Fibroblast of lung (primary cell): ENCODE measurements around the gene SLC38A10. TPM values are rescaled to one million over a fixed set of nuclear protein-coding genes. Genes with fewer than 3 reads are reported as not detected.
A peak's percentile ranks its signal among the peaks of the same experiment; 100 is the strongest.

Experiments
- DNase-seq, 2 donors: peaks; one replicate each; pipeline versions ENCODE4 v3.0.0 to v3.0.0-alpha.2; 2010; ENCODE audit warnings: low read depth in 2 of 2
- H2AFZ ChIP-seq: 2 replicates; pipeline ENCODE4 v1.5.1; 2012; ENCODE audit warnings: low read length, control low read depth, inconsistent platforms
- H3K27ac ChIP-seq: 2 replicates; pipeline ENCODE4 v1.5.1; 2011; ENCODE audit warnings: low read length, control low read depth; ENCODE audit not compliant: insufficient read depth
- H3K27me3 ChIP-seq: 2 replicates; pipeline ENCODE4 v1.5.1; 2011; ENCODE audit warnings: mild to moderate bottlenecking, low read length; ENCODE audit not compliant: control insufficient read depth, insufficient read depth
- H3K36me3 ChIP-seq: 2 replicates; pipeline ENCODE4 v1.5.1; 2011; ENCODE audit warnings: low read length; ENCODE audit not compliant: control insufficient read depth, insufficient read depth
- H3K4me1 ChIP-seq: 2 replicates; pipeline ENCODE4 v1.5.1; 2011; ENCODE audit warnings: low read length; ENCODE audit not compliant: control insufficient read depth, insufficient read depth; ENCODE audit errors: extremely low read depth
- H3K4me2 ChIP-seq: 2 replicates; pipeline ENCODE4 v1.5.1; 2011; ENCODE audit warnings: low read length, control low read depth; ENCODE audit not compliant: insufficient read depth; ENCODE audit errors: extremely low read depth
- H3K4me3 ChIP-seq, 4 experiments: fragments of 200-600 bp in 1 of 4; sonication (generic) in 1 of 4; replicated peaks in 1 of 4; 2 replicates each; pipeline ENCODE4 v1.5.1; 2011 to 2016; ENCODE audit warnings: low read length in 4 of 4, low read depth in 3 of 4, mild to moderate bottlenecking in 3 of 4, control low read depth in 2 of 4, inconsistent platforms in 1 of 4, mixed read lengths in 1 of 4; ENCODE audit not compliant: insufficient read depth in 1 of 4; ENCODE audit errors: control extremely low read depth in 1 of 4
- H3K79me2 ChIP-seq: 2 replicates; pipeline ENCODE4 v1.5.1; 2012; ENCODE audit warnings: mild to moderate bottlenecking, low read length, inconsistent platforms; ENCODE audit not compliant: control insufficient read depth, insufficient read depth
- H3K9ac ChIP-seq: 2 replicates; pipeline ENCODE4 v1.5.1; 2011; ENCODE audit warnings: mild to moderate bottlenecking, low read length, control low read depth; ENCODE audit not compliant: insufficient read depth
- H3K9me3 ChIP-seq: 2 replicates; pipeline ENCODE4 v1.5.1; 2012; ENCODE audit warnings: low read depth, low read length; ENCODE audit not compliant: control insufficient read depth, insufficient read depth
- H4K20me1 ChIP-seq: 2 replicates; pipeline ENCODE4 v1.5.1; 2011; ENCODE audit warnings: low read length; ENCODE audit not compliant: control insufficient read depth, insufficient read depth; ENCODE audit errors: extremely low read depth
- EZH2 ChIP-seq: IDR thresholded peaks from 2 replicates; pipeline ENCODE4 v1.5.1; 2012; ENCODE audit warnings: low read length, control low read depth, mild to moderate bottlenecking; ENCODE audit errors: missing control alignments
- polyA plus RNA-seq, 2 donors: library from polyadenylated mRNA; depleted of rRNA in 1 of 2; stranded (reverse) in 1 of 2; unstranded in 1 of 2; fragments of >200 nt; gene quantifications; 2 replicates each; pipeline ENCODE4 v1.2.1, GENCODE V29; 2011 to 2012; ENCODE audit warnings: missing spikeins in 1 of 2
- total RNA-seq: library from RNA; depleted of rRNA; stranded (reverse); fragments of >200 nt; gene quantifications from 2 replicates; pipeline ENCODE4 v1.2.1, GENCODE V29; 2014
- TF ChIP-seq, protein P1 (sequence below), 2 donors: IDR thresholded peaks in 1 of 2; conservative IDR thresholded peaks in 1 of 2; 1 replicate in 1 of 2; 2 replicates in 1 of 2; pipeline ENCODE4 v1.5.1; 2011 to 2012; ENCODE audit warnings: low read length in 2 of 2, control low read depth in 1 of 2, inconsistent platforms in 1 of 2, low read depth in 1 of 2, mild to moderate bottlenecking in 1 of 2

The SLC38A10 gene
- total and polyA plus RNA-seq, 2 donors (not counting 1 experiment from before 2014, with no cell fraction given): 23.6 to 53.2 TPM

DNA sequence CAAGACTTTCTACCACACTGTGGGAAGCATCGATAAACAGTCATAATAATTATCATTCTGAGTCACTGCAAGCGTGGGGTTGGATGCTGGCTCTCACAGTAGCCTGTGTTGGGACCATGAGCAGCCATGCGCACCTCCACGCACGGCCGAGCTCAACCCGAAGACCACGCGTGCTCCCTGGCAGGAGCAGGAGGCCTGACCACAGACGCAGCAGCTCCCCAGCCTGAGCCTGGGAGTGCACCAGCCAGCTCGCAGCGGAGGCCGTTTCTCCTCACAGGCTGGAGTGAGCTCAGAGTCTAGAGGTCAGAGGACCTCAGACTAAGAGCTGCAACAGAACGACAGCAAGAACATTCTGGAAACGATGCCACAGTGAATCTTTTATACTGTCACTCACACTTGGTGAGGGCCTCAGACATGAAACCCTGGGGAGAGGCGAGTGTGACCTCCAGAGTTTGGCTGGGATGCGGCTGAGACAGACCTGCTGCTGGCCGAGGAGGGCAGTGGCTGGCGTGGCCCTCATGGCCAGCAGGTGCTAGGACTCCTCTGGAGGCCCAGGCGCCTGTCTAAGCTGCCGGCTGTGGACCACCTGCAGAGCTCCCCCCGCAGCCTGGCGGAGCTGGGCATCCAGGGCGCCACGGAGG is 50.0 kb downstream of the SLC38A10 start:
- TF ChIP-seq EZH2: no peak
- TF ChIP-seq, protein P1, sequence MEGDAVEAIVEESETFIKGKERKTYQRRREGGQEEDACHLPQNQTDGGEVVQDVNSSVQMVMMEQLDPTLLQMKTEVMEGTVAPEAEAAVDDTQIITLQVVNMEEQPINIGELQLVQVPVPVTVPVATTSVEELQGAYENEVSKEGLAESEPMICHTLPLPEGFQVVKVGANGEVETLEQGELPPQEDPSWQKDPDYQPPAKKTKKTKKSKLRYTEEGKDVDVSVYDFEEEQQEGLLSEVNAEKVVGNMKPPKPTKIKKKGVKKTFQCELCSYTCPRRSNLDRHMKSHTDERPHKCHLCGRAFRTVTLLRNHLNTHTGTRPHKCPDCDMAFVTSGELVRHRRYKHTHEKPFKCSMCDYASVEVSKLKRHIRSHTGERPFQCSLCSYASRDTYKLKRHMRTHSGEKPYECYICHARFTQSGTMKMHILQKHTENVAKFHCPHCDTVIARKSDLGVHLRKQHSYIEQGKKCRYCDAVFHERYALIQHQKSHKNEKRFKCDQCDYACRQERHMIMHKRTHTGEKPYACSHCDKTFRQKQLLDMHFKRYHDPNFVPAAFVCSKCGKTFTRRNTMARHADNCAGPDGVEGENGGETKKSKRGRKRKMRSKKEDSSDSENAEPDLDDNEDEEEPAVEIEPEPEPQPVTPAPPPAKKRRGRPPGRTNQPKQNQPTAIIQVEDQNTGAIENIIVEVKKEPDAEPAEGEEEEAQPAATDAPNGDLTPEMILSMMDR (conservative IDR thresholded peaks at IDR 0.05 in 1 of 2, IDR thresholded peaks at IDR 0.05 in 1 of 2; ENCODE audit: low read depth in 1 of 2, low read length in 2 of 2): no peak
- Histone ChIP-seq H3K4me2 (no peak overlapping the region), H3K27me3 (no peaks in the 10 kb centered on the region), H3K9me3 (no peaks in the 10 kb centered on the region), H3K4me1 (peaks cover 5% of the 10 kb centered on the region), H3K27ac (no peak overlapping the region), H3K79me2 (peaks cover 16% of the 10 kb centered on the region), H2AFZ (no peak overlapping the region), H3K9ac (no peak overlapping the region), H3K36me3 (peaks cover 16% of the 10 kb centered on the region), H4K20me1 (no peaks in the 10 kb centered on the region), H3K4me3 (no peak overlapping the region)
- peak in 1 of 2 donors; percentile 44 for DNase-seq

DNA sequence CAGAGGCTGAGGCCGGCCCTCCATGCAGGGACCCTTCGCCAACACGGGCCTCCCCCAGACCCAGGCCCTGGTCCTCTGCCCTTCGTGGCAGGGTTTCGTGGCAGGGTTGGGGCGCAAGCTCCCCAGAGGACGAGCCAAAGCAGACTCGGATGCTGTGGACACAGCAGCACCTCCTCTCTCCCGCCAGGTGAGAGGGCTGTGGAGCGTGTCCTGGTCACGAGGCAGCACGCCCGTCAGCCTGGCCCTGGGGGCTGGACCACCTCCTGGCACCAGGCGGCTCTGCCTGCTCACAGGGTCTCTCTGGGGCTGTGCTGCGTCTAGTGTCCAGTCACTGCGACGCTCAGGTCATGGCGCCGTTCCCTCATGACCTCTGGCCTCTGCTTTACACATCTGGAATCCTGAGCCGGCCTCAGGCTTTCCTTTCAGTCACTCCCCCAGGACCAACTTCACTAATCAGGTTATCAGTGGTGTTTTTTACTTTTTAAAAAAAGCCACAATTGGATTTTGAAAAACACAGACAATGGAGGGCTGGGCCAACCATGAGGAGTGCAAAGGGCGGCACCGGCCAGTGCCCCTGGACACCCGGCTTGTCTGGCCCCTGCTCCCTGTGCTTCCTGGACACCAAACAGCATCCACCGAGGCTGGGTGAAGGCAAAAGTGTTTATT is 50.6 kb downstream of the SLC38A10 start:
- H4K20me1 ChIP-seq: no peaks in the 10 kb centered on the region
- H3K36me3 ChIP-seq: peaks cover 15% of the 10 kb centered on the region
- no peak overlapping the region for H3K9ac ChIP-seq
- H3K4me2 ChIP-seq: no peak overlapping the region
- no peak overlapping the region for H3K27ac ChIP-seq
- TF ChIP-seq, protein P1 (conservative IDR thresholded peaks at IDR 0.05 in 1 of 2, IDR thresholded peaks at IDR 0.05 in 1 of 2; ENCODE audit: low read depth in 1 of 2, low read length in 2 of 2): no peak
- no peak for TF ChIP-seq EZH2
- H3K4me3 ChIP-seq: no peak overlapping the region
- H3K9me3 ChIP-seq: no peaks in the 10 kb centered on the region
- H3K79me2 ChIP-seq: peaks cover 22% of the 10 kb centered on the region
- no peaks in the 10 kb centered on the region for H3K27me3 ChIP-seq
- peaks cover 5% of the 10 kb centered on the region for H3K4me1 ChIP-seq
- no peak for DNase-seq
- H2AFZ ChIP-seq: no peak overlapping the region

DNA sequence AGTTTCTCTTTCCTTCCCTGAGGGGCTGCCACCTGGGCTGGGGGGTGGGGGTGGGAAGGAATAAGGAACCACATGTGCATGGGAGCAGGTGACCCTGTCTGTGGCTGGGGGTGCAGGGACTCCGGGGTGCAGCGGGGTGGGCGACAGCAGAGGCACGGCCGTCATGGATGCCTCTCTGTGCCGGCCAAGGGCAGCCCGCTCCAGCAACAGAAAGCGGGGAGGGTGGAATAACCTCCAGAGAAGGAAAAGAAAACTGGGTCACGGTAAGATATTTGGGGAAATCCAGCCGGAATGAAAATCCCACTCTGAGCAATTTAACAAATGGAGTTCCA is 51.8 kb downstream of the SLC38A10 start:
- H3K79me2 ChIP-seq: peaks cover 27% of the 10 kb centered on the region

More for the DNA sequence above, 51.8 kb downstream of the SLC38A10 start:
- H3K36me3 ChIP-seq: peaks cover 15% of the 10 kb centered on the region
- H2AFZ ChIP-seq: no peak overlapping the region
- no peak overlapping the region for H3K9ac ChIP-seq
- H3K9me3 ChIP-seq: no peaks in the 10 kb centered on the region
- no peak for DNase-seq
- H3K4me2 ChIP-seq: no peak overlapping the region
- no peak overlapping the region for H3K4me3 ChIP-seq
- no peaks in the 10 kb centered on the region for H4K20me1 ChIP-seq
- TF ChIP-seq EZH2: no peak
- TF ChIP-seq, protein P1 (conservative IDR thresholded peaks at IDR 0.05 in 1 of 2, IDR thresholded peaks at IDR 0.05 in 1 of 2; ENCODE audit: low read depth in 1 of 2, low read length in 2 of 2): no peak
- H3K27me3 ChIP-seq: no peaks in the 10 kb centered on the region
- H3K27ac ChIP-seq: no peak overlapping the region
- H3K4me1 ChIP-seq: peaks cover 5% of the 10 kb centered on the region
